GM18498 (cell line): Measurements from ENCODE around the gene ACAT2.
"Not testable (repeated sequence)": the region's sequence is repeated elsewhere in the genome, so short reads cannot be mapped to it uniquely, and the experiment has no call there.

Experiments
- ATAC-seq: cut with Tn5 transposase; IDR thresholded peaks from one replicate; pipeline ENCODE4 v1.9.1; 2021; ENCODE audit warnings: mild to moderate bottlenecking, moderate library complexity; ENCODE audit not compliant: unreplicated experiment

Gene ACAT2

GRCh38 chr6:159806021-159806458, 44.2 kb downstream of the ACAT2 start:
- no peak for ATAC-seq

DNA sequence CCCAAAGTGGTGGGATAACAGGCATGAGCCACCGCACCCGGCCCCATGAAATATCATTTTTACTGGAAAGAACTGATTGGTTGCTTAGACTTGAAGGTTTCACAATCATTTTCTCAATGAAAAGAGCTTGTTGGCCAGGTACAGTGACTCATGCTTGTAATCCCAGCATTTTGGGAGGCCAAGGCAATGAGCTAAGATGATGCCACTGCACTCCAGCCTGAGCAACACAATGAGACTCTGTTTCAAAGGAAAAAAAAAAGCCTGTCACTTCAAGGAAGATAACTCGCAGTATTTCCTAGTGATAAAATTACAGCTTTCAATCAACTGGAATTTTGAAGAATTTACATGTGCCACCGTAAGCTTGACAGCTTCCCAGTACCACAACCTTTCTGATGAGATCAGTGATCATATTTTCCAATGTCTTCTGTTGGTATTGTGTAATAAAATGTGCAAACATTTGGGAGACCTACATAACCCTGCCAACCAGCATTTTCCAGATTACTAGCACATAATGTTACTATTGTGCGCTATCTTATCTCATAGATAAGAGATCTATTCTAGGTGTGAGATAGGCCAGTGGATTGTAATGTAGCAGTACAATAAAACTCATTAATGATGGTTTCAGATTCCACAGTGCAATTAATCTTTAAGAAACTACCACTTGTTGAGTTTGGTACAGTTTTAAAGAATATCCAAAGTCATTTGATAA, 45.5 kb downstream of the ACAT2 start:
- ATAC-seq = no peak

DNA sequence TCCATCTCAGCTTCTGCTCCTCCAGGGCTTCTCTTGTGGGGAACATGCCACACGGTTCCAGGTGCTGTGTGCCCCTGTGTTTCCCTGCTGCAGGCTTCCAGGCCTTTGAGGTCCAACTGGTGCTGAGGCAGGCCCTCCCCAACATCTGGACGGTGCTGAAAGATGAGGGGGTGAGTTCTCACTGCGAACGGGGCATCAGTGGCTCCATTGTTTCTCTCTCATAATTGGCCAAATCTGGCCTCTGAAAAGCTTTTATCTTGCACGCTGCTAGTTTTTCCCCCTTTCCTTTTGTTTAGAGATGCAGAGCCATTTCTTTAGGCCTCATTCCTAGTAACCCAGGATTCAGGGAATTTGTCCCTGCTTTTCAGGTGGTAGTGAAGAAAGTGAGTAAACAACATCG, 46.8 kb downstream of the ACAT2 start:
- ATAC-seq = no peak

GRCh38 chr6:159809149-159809548, 47.3 kb downstream of the ACAT2 start:
- no peak for ATAC-seq

DNA sequence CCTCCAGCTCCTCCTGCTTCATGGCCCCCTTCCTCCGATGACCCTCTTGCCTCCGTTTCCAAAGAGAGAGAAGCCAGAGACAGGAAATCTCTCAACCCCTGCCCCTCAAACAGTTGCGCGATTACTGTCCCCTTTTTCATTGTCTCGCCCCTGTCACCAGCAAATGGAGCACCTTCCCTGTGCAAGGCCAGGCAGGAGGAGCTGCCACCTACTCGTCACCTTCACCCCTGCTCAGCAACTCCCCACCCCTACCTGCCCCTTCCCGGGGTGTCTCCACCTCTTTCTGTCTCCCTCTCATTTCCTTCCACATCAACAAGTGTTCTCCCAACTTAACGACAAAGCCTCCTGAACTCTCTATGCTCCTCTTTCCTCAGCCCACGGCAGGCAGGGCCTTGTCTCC, 51.9 kb downstream of the ACAT2 start:
- ATAC-seq = no peak

GRCh38 chr6:159815410-159815809, 53.6 kb downstream of the ACAT2 start:
- ATAC-seq = no peak

DNA sequence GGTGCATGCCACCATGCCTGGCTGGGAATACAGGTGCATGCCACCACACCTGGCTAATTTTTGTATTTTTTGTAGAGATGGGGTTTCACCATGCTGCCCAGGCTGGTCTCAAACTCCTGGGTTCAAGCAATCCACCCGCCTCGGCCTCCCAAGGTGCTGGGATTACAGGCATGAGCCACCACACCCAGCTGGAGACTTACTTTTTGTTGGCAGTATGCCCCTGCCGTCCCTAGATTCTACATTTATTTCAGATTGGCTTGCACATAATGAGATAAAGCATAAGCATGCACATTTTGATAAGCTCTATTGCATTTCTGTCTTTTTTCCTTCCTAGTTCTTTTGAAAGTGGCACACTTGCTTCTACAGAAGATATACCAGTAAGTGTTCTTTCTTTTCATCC, 54.9 kb downstream of the ACAT2 start:
- ATAC-seq = not testable (repeated sequence)

DNA sequence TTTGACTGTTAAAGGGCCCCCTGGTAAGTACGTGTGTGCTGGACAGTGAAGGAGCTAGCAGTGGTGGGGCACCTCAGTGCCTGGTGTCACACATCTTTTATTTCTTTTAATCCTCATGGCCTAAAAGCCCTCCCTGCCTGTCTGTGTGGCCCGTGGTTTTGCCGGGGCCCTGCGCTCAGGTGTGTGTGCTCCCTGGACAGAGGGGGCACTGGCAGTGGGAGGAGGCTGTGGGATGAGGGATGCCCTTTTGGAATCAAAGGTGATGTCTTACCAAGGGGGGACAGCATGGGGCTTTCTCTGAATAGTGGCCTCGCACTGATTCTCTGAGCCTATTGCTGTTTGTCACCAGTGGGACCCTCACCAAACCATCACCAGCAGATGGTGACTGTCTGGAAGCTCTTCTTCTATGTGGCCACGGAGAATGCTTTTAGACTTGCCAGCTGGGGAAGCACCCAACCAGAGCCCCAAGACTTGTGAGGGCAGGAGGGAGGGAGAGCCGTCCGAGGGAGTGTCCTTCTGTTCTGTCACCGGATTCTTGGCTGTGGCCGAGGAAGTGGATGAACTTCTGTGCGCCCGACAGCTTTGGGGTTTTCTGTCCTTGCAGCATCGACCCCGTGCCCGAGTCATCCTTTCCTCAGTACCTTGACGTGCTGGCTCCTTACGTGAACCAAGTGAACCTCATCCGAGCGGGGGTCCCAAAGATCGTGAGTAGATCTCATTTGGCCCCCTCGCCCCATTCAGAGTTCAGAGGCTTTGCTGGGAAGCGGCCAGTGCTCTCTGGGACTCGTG, 56.3 kb downstream of the ACAT2 start:
- ATAC-seq = no peak

- ATAC-seq = no peak
Measured at GRCh38 chr6:159819098-159819497, 57.3 kb downstream of the ACAT2 start.

- ATAC-seq = peak; percentile 66
Measured at GRCh38 chr6:159819932-159820640, 58.2 kb downstream of the ACAT2 start.

GRCh38 chr6:159821122-159821521, 59.3 kb downstream of the ACAT2 start:
- no peak for ATAC-seq

GRCh38 chr6:159821726-159822125, 59.9 kb downstream of the ACAT2 start:
- ATAC-seq = no peak

DNA sequence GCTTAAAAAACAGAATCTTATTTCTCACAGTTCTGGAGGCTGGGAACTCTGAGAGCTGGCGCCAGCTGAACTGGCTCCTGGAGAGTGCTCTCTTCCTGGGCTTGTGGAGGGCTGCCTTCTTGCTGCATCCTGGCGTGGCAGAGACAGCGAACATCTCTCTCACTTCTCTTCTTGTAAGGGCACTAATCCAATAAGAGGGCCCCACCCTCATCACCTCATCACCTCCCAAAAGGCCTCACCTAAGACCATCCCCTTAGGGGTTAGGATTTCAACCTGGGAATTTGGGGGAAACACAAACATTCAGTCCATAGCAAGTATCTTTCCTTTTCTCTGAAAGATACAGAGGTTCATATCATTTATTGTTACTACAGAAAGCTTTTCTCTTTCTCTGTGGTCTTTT, 62.1 kb downstream of the ACAT2 start:
- no peak for ATAC-seq

DNA sequence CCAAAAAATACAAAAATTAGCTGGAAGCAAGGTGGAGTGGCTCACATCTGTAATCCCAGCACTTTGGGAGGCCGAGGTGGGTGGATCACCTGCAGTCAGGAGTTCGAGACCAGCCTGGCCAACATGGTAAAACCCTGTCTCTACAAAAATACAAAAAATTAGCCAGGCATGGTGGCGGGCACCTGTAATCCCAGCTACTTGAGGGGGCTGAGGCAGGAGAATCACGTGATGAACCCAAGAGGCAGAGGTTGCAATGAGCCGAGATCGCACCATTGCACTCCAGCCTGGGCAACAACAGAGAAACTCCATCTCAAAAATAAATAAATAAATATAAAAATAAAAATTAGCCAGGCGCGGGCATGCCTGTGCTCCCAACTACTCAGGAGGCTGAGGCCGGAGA, 62.8 kb downstream of the ACAT2 start:
- ATAC-seq = not testable (repeated sequence)

- no peak for ATAC-seq
Measured at GRCh38 chr6:159826004-159826403, 64.2 kb downstream of the ACAT2 start.

- no peak for ATAC-seq
Measured at GRCh38 chr6:159826968-159827647, 65.3 kb downstream of the ACAT2 start.

DNA sequence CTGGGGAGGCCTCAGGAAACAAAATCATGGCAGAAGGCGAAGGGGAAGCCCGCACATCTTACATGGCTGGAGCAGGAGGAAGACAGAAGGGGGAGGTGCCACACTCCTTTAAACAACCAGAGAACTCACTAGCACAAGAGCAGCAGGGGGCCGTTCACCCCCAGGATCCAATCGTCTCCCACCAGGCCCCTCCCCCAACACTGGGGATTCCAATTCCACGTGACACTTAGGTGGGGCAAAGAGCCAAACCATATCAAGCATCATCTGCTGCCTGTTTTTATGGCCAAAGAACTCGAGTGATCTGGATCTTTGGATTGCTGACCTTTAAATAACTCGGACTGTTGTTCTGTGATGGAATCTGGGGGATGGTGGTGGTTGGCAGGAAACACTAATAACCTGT, 66.2 kb downstream of the ACAT2 start:
- no peak for ATAC-seq
